ENCODE data around the gene HP.

Gene HP

GRCh38 chr16:72109966-72110530 lies 55.7 kb downstream of the HP start:
- H3K36me3 Mint-ChIP-seq = peaks cover 72 to 81% of the 10 kb centered on the region in 2 donors
- H3K27ac Mint-ChIP-seq = no peak overlapping the region

More at GRCh38 chr16:72109966-72110530, 55.7 kb downstream of the HP start:
- H3K4me1 Mint-ChIP-seq = no peaks in the 10 kb centered on the region
- no peak for DNase-seq
- H3K4me3 Mint-ChIP-seq = no peak overlapping the region
- ATAC-seq (replicated peaks) = no peak
- no peaks in the 10 kb centered on the region for H3K27me3 Mint-ChIP-seq
- H3K9me3 Mint-ChIP-seq = peaks cover 2 to 4% of the 10 kb centered on the region in 2 donors

Data from stimulated activated naive B cell treated with anti-CD40 and anti-IgM and Interleukin-4, amounts not matched to agents 10 μg/mL and 1 μg/mL and 100 μg/mL, for 72 hours (primary cell).